Hepatocyte (in vitro differentiated cells): ENCODE measurements around the gene IMMP1L. TPM values are rescaled to one million over a fixed set of nuclear protein-coding genes. Genes with fewer than 3 reads are reported as not detected.

Experiments used
- DNase-seq: peaks from one replicate; pipeline ENCODE4 v3.0.0-alpha.2; 2016; ENCODE audit warnings: low spot score
- H2AFZ ChIP-seq: fragments of 200-600 bp; sonication (generic); 2 replicates; pipeline ENCODE4 v1.6.0; 2016; ENCODE audit warnings: antibody characterized with exemption, mild to moderate bottlenecking
- H3K27ac ChIP-seq: fragments of 200-600 bp; sonication (generic); 2 replicates; pipeline ENCODE4 v1.5.1; 2016; ENCODE audit warnings: mild to moderate bottlenecking
- H3K27me3 ChIP-seq: fragments of 200-600 bp; sonication (generic); 2 replicates; pipeline ENCODE4 v1.6.1; 2016
- H3K36me3 ChIP-seq: fragments of 200-600 bp; sonication (generic); replicated peaks from 2 replicates; pipeline ENCODE4 v1.5.1; 2016; ENCODE audit warnings: low read depth; ENCODE audit not compliant: insufficient read depth
- H3K4me1 ChIP-seq: fragments of 200-600 bp; sonication (generic); 2 replicates; pipeline ENCODE4 v1.5.1; 2016; ENCODE audit warnings: mild to moderate bottlenecking, moderate library complexity; ENCODE audit not compliant: insufficient read depth
- H3K4me2 ChIP-seq: fragments of 200-600 bp; sonication (generic); 2 replicates; pipeline ENCODE4 v1.6.0; 2016
- H3K4me3 ChIP-seq: fragments of 200-600 bp; sonication (generic); 2 replicates; pipeline ENCODE4 v1.5.1; 2016; ENCODE audit warnings: mild to moderate bottlenecking
- H3K79me2 ChIP-seq: fragments of 200-600 bp; sonication (generic); 2 replicates; pipeline ENCODE4 v1.6.0; 2017; ENCODE audit warnings: mild to moderate bottlenecking
- H3K9me2 ChIP-seq: fragments of 200-600 bp; sonication (generic); replicated peaks from 2 replicates; pipeline ENCODE4 v1.6.0; 2017; ENCODE audit warnings: mild to moderate bottlenecking; ENCODE audit not compliant: insufficient read depth
- H3K9me3 ChIP-seq: fragments of 200-600 bp; sonication (generic); 2 replicates; pipeline ENCODE4 v1.5.1; 2016; ENCODE audit warnings: low read depth, mild to moderate bottlenecking
- H4K20me1 ChIP-seq: fragments of 200-600 bp; sonication (generic); 2 replicates; pipeline ENCODE4 v1.6.0; 2016; ENCODE audit warnings: mild to moderate bottlenecking; ENCODE audit not compliant: insufficient read depth, poor library complexity, severe bottlenecking
- CTCF ChIP-seq: fragments of 200-600 bp; sonication (generic); IDR thresholded peaks from 2 replicates; pipeline ENCODE4 v1.5.1; 2016; ENCODE audit warnings: antibody characterized with exemption, mild to moderate bottlenecking; ENCODE audit not compliant: poor library complexity
- EZH2 ChIP-seq: fragments of 200-600 bp; sonication (generic); IDR thresholded peaks from 2 replicates; pipeline ENCODE4 v1.6.1; 2016; ENCODE audit warnings: antibody characterized with exemption, mild to moderate bottlenecking, borderline replicate concordance
- EZH2phosphoT487 ChIP-seq: fragments of 200-600 bp; sonication (generic); IDR thresholded peaks from one replicate; pipeline ENCODE4 v1.6.1; 2018; ENCODE audit warnings: antibody characterized with exemption, mild to moderate bottlenecking, low read depth, moderate library complexity; ENCODE audit not compliant: unreplicated experiment, severe bottlenecking
- WGBS: methylation state at CpG from one replicate; pipeline ENCODE4 v1.1.6; 2016; ENCODE audit warnings: low lambda C conversion rate; ENCODE audit errors: missing lambda C conversion rate; 5-methylcytosine and 5-hydroxymethylcytosine counted together
- polyA plus RNA-seq: library from polyadenylated mRNA; unstranded; fragments of >200 nt; fragmentation: Nextera tagmentation; extraction: Ambion mirVana; gene quantifications from 2 replicates; pipeline ENCODE4 v1.2.1, GENCODE V29; 2016
- total RNA-seq: library from RNA; depleted of rRNA; stranded (reverse); fragments of >200 nt; gene quantifications from 2 replicates; pipeline ENCODE4 v1.2.3, GENCODE V29; 2014

The IMMP1L gene
- total and polyA plus RNA-seq, 2 experiments from 2014 or later: 8.0 to 30.2 TPM

DNA sequence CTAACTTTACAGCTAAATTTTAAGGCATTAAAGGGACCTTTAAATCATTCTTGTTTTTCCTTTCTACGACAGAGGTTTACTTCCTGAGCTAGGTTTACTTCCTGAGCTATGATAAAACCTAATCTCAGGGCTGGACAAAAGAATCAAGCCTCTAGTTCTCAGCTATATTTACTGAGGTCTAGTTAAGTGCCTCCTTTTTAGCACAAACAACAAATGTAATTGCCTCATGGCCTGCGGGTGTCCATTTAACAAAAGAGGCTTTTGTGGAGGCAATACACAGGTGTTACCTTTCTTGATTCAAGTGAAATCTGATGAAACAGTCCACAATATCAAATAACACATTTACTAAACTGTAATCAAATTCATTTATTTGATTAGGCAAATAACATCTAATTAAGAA, 67.3 kb downstream of the IMMP1L start:
- H3K4me1 ChIP-seq: no peaks in the 10 kb centered on the region
- no peak overlapping the region for H3K4me2 ChIP-seq
- no peaks in the 10 kb centered on the region for H3K79me2 ChIP-seq
- H2AFZ ChIP-seq: no peak overlapping the region
- no peaks in the 10 kb centered on the region for H3K36me3 ChIP-seq
- H4K20me1 ChIP-seq: no peaks in the 10 kb centered on the region
- H3K9me2 ChIP-seq: no peaks in the 10 kb centered on the region
- no peak overlapping the region for H3K27ac ChIP-seq
- no peaks in the 10 kb centered on the region for H3K9me3 ChIP-seq
- H3K27me3 ChIP-seq: no peaks in the 10 kb centered on the region
- H3K4me3 ChIP-seq: no peak overlapping the region
- 44% methylated on average over 2 of the region's 2 CpGs for WGBS
- TF ChIP-seq EZH2 (no peak), EZH2phosphoT487 (no peak), CTCF (no peak)
- DNase-seq: no peak

GRCh38 chr11:31441296-31441695, 68.1 kb downstream of the IMMP1L start:
- H3K36me3 ChIP-seq: no peaks in the 10 kb centered on the region
- H3K4me1 ChIP-seq: no peaks in the 10 kb centered on the region
- H2AFZ ChIP-seq: no peak overlapping the region
- no peaks in the 10 kb centered on the region for H3K9me3 ChIP-seq
- no peak overlapping the region for H3K27ac ChIP-seq
- DNase-seq: no peak
- H3K4me2 ChIP-seq: no peak overlapping the region
- H3K4me3 ChIP-seq: no peak overlapping the region
- no peaks in the 10 kb centered on the region for H3K79me2 ChIP-seq
- no peaks in the 10 kb centered on the region for H3K27me3 ChIP-seq
- H4K20me1 ChIP-seq: no peaks in the 10 kb centered on the region
- H3K9me2 ChIP-seq: no peaks in the 10 kb centered on the region
- TF ChIP-seq EZH2phosphoT487 (no peak), CTCF (no peak), EZH2 (no peak)

GRCh38 chr11:31437742-31438435, 71.5 kb downstream of the IMMP1L start:
- Histone ChIP-seq H3K4me3 (no peak overlapping the region), H4K20me1 (no peaks in the 10 kb centered on the region), H3K79me2 (no peaks in the 10 kb centered on the region), H3K27me3 (no peaks in the 10 kb centered on the region), H3K27ac (no peak overlapping the region), H3K4me1 (no peaks in the 10 kb centered on the region), H3K4me2 (no peak overlapping the region), H3K9me3 (no peaks in the 10 kb centered on the region), H3K36me3 (no peaks in the 10 kb centered on the region), H2AFZ (no peak overlapping the region), H3K9me2 (no peaks in the 10 kb centered on the region)
- 96% methylated on average over 2 of the region's 2 CpGs for WGBS
- TF ChIP-seq EZH2phosphoT487 (no peak), EZH2 (no peak), CTCF (no peak)
- DNase-seq: no peak

GRCh38 chr11:31433851-31434250, 75.6 kb downstream of the IMMP1L start:
- Histone ChIP-seq H3K9me2 (no peaks in the 10 kb centered on the region), H3K4me2 (no peak overlapping the region), H2AFZ (no peak overlapping the region), H4K20me1 (no peaks in the 10 kb centered on the region), H3K4me3 (no peak overlapping the region), H3K27me3 (no peaks in the 10 kb centered on the region), H3K9me3 (no peaks in the 10 kb centered on the region), H3K36me3 (no peaks in the 10 kb centered on the region), H3K27ac (no peak overlapping the region), H3K4me1 (no peaks in the 10 kb centered on the region), H3K79me2 (no peaks in the 10 kb centered on the region)
- no peak for DNase-seq
- WGBS: 90% methylated on average over 1 of the region's 1 CpG
- TF ChIP-seq EZH2: no peak
- no peak for TF ChIP-seq EZH2phosphoT487
- TF ChIP-seq CTCF: no peak
